Measurements from ENCODE around the gene HMGB1.

The HMGB1 gene

DNA sequence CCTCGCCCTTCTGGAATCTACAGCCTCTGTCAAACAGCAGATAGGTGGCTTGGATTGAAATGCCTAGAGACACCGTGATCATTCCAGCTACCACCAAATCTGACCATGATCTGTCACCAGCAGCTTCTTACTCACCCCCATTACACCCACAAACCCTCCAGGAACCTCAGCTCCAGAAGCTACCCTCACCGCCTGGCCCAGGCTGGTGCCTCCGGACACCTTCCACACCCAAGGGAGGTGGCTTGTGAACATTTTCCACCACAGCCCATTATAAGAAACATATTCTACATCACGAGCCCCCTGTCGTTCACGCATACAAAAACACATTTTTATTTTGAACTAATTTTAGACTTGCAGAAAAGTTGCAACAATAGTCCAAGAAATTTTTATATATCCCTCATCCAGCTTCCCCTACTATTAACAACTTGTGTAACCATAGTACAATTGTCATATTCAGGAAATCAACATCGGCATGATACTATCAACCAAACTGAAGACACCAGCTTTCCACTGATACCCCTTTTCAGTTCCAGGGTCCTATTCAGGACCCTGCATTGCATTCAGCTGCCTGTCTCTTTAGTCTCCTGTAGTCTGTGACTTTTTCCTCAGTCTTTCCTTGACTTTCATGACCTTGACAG, 58.8 kb downstream of the HMGB1 start:
- TF ChIP-seq GATA2 (IDR thresholded peaks at IDR 0.05; ENCODE audit: low read depth, low read length) (no peak), GATA3 (IDR thresholded peaks at IDR 0.05; ENCODE audit: low read depth, low read length) (no peak)

Measured in SH-SY5Y (cell line).